RWPE2 (cell line): Measurements from ENCODE around the gene PRKCD.
A peak's percentile ranks its signal among the peaks of the same experiment; 100 is the strongest.

Experiments
- ATAC-seq: fragments of 200-7000 bp; cut with Tn5 transposase; 3 replicates; pipeline ENCODE4 v1.9.1; 2021; ENCODE audit warnings: low read depth
- DNase-seq: peaks from one replicate; pipeline ENCODE4 v3.0.0-alpha.2; 2020; ENCODE audit warnings: low spot score
- H3K27ac ChIP-seq: fragments of 450-650 bp; 2 replicates; pipeline ENCODE4 v1.5.1; 2017; ENCODE audit warnings: mild to moderate bottlenecking; ENCODE audit not compliant: poor library complexity, severe bottlenecking
- H3K27me3 ChIP-seq: fragments of 250-450 bp; sonication (Bioruptor Pico); 2 replicates; pipeline ENCODE4 v1.5.1; 2021; ENCODE audit warnings: mild to moderate bottlenecking, moderate library complexity; ENCODE audit not compliant: insufficient read depth, poor library complexity, severe bottlenecking
- H3K36me3 ChIP-seq: fragments of 250-450 bp; sonication (Bioruptor Pico); 2 replicates; pipeline ENCODE4 v1.5.1; 2020; ENCODE audit warnings: low read depth, mild to moderate bottlenecking, moderate library complexity
- H3K4me1 ChIP-seq: fragments of 250-450 bp; sonication (Bioruptor Pico); 2 replicates; pipeline ENCODE4 v1.5.1; 2021; ENCODE audit warnings: mild to moderate bottlenecking, moderate library complexity; ENCODE audit not compliant: insufficient read depth, poor library complexity, severe bottlenecking
- H3K4me3 ChIP-seq: fragments of 250-450 bp; sonication (Bioruptor Pico); 2 replicates; pipeline ENCODE4 v1.5.1; 2021; ENCODE audit warnings: mild to moderate bottlenecking, moderate library complexity; ENCODE audit not compliant: severe bottlenecking
- H3K9me3 ChIP-seq: fragments of 250-450 bp; sonication (Bioruptor Pico); 2 replicates; pipeline ENCODE4 v1.5.1; 2021; ENCODE audit warnings: mild to moderate bottlenecking, moderate library complexity; ENCODE audit not compliant: severe bottlenecking
- TF ChIP-seq, protein P1 (sequence below): fragments of 450-650 bp; IDR thresholded peaks from one replicate; pipeline ENCODE4 v1.5.1; 2017; ENCODE audit warnings: mild to moderate bottlenecking, moderate library complexity; ENCODE audit not compliant: poor library complexity, severe bottlenecking

Gene PRKCD

DNA sequence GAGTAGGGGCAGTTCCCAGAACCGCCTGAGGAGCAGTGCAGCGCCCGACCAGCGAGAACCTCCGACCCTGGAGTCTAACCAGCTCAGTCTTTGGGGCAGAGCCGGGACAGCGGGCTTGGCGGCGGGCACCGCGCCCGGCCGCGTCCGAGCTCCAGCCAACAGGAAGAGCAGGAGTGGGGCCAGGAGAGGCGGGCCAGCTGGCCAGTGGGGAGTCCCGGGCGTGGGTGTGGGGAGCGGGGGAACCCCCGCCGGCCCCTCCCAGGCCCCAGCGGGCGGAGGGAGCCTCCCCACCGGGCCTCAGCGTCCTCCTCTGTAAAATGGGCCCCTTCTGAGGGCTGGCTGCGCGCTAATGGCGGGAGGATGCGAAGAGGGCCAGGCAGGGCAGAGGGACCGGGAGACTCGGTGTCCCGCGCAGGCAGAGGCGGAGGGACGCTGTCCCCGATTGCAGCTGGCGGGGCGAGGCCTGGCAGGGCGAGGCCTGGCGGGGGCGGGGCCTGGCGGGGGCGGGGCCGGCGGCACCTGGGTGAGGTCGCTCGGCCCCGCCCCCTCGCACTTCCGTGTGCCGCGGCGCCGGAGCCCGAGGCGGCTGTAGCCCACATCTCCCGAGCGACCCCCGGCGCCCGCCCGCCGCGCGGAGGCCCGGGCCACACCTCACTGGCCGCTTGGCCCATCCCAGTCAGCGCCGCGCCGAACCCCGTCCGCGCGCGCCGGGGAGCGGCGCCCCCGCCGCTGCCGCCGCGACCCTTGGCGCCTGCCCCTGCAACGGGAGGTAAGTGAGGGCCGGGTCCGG is at the start of gene PRKCD:
TSS of gene PRKCD (plus strand) at position 550 of the 790 bp plus-strand sequence. CDS start 17,214 bp downstream, outside the sequence.
- no peaks in the 10 kb centered on the region for H3K9me3 ChIP-seq
- peak within 1 kb of the TSS; percentile 31 for H3K27ac ChIP-seq
- DNase-seq (peak; percentile 80), ATAC-seq (peak; percentile 75)
- H3K36me3 ChIP-seq = no peaks in the 10 kb centered on the region
- TF ChIP-seq, protein P1, sequence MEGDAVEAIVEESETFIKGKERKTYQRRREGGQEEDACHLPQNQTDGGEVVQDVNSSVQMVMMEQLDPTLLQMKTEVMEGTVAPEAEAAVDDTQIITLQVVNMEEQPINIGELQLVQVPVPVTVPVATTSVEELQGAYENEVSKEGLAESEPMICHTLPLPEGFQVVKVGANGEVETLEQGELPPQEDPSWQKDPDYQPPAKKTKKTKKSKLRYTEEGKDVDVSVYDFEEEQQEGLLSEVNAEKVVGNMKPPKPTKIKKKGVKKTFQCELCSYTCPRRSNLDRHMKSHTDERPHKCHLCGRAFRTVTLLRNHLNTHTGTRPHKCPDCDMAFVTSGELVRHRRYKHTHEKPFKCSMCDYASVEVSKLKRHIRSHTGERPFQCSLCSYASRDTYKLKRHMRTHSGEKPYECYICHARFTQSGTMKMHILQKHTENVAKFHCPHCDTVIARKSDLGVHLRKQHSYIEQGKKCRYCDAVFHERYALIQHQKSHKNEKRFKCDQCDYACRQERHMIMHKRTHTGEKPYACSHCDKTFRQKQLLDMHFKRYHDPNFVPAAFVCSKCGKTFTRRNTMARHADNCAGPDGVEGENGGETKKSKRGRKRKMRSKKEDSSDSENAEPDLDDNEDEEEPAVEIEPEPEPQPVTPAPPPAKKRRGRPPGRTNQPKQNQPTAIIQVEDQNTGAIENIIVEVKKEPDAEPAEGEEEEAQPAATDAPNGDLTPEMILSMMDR = peak; percentile 46
- H3K27me3 ChIP-seq = no peaks in the 10 kb centered on the region
- H3K4me1 ChIP-seq = peaks cover 16% of the 10 kb centered on the region
- peak within 1 kb of the TSS; percentile 99 for H3K4me3 ChIP-seq

DNA sequence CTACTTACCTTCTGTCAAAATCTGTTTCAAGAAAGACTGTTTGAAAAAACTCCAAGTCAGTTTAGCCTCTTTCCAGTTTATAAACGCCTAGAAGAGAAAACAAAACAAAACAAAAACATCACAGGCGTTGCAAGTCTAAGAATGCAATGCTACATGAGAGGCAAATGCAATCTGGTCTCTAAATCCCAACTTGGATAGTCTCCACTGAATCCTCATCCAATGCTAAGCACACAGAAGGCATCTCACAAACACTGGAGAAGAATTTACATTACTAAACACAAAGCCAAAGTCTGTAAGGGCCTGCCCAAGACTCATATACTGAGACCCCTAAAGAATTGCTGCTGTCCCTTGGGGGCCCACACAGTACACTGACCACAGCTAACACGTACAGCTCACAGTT is 49.2 kb upstream of the PRKCD start:
- H3K27me3 ChIP-seq = no peaks in the 10 kb centered on the region
- H3K36me3 ChIP-seq = peaks cover 48% of the 10 kb centered on the region
- TF ChIP-seq, protein P1 = no peak
- no peak overlapping the region for H3K27ac ChIP-seq
- ATAC-seq = no peak
- peaks cover 20% of the 10 kb centered on the region for H3K4me1 ChIP-seq
- DNase-seq = no peak
- H3K4me3 ChIP-seq = no peak overlapping the region
- H3K9me3 ChIP-seq = no peaks in the 10 kb centered on the region

DNA sequence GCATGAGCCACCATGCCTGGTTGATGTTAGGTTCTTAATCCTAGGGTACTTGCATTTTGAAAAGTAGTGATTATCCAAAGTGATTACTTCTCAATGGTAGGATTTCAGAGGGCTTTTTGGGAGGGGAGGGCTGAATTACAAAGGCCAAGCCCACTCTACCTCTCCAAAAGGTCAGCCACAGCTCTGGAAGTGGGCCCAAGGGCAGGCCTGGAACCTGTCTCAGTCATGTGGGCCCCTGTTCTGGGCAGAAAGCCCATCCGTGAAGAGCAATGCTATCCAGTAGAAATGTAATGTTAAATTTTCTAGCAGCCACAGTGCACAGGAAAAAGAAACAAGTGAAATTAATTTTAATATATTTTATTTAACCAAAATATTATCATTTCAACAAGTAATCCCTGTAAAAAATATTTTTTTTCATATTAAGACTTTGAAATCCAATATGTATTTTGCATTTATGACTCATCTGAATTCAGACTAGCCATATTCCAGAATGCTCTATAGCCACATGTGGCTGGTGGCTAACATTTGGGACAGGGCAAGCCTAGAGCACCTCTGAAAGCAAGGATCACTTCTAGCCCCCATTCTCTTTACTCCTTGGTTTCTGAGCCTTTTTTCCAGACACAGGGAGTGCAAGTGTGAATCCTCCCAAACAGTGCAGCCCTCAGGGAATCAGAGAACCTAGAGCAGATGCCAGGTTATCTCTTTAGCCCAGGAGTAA is 47.6 kb upstream of the PRKCD start:
- Histone ChIP-seq H3K4me3 (no peak overlapping the region), H3K27ac (peak overlapping the region; percentile 35), H3K9me3 (no peaks in the 10 kb centered on the region), H3K4me1 (peaks cover 20% of the 10 kb centered on the region), H3K27me3 (no peaks in the 10 kb centered on the region), H3K36me3 (peaks cover 58% of the 10 kb centered on the region)
- DNase-seq (no peak), ATAC-seq (no peak)
- TF ChIP-seq, protein P1 = no peak

DNA sequence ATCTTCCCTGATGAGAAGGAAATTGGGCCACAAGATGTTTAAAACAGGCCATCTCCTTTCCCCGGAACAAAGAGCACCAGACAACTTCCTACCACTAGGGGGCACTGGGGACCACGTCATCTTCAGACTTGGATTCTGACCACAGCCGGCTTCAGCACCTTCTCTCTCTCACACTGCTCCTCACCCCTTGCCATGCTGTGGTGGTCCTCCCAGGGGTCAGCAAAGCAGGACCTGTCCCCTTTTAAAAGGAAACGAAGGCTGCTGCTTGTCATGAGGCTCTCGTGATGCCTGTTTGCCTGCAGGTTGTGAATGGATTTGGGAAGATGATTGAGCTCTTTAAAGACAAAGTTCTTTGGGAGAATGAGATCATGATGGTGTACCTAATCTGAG is 47.0 kb upstream of the PRKCD start:
- ATAC-seq = peak; percentile 53; the same call in 2 of the 3 replicates

More for the DNA sequence above, 47.0 kb upstream of the PRKCD start:
- no peak overlapping the region for H3K4me3 ChIP-seq
- no peaks in the 10 kb centered on the region for H3K27me3 ChIP-seq
- DNase-seq = no peak
- H3K4me1 ChIP-seq = peaks cover 17% of the 10 kb centered on the region
- H3K36me3 ChIP-seq = peaks cover 58% of the 10 kb centered on the region
- TF ChIP-seq, protein P1 = peak; percentile 92
- peak overlapping the region; percentile 35 for H3K27ac ChIP-seq
- H3K9me3 ChIP-seq = no peaks in the 10 kb centered on the region
